GM10266 (cell line): ENCODE measurements around the gene MAGI3.
"Not testable (repeated sequence)": the region's sequence is repeated elsewhere in the genome, so short reads cannot be mapped to it uniquely, and the experiment has no call there.

Source experiments
- DNase-seq: peaks from one replicate; pipeline ENCODE4 v3.0.0; 2012; ENCODE audit errors: extremely low spot score
- CTCF ChIP-seq: IDR thresholded peaks from 2 replicates; pipeline ENCODE4 v1.5.1; 2012; ENCODE audit warnings: mild to moderate bottlenecking, low read depth; ENCODE audit not compliant: control insufficient read depth, insufficient read depth; ENCODE audit errors: missing control alignments

The MAGI3 gene

GRCh38 chr1:113552244-113552643, 161.9 kb downstream of the MAGI3 start:
- no peak for TF ChIP-seq CTCF

GRCh38 chr1:113557187-113557586, 166.9 kb downstream of the MAGI3 start:
- DNase-seq = no peak
- no peak for TF ChIP-seq CTCF

More at GRCh38 chr1:113552244-113552643, 161.9 kb downstream of the MAGI3 start:
- no peak for DNase-seq

GRCh38 chr1:113565621-113566020, 175.3 kb downstream of the MAGI3 start:
- TF ChIP-seq CTCF = no peak

GRCh38 chr1:113567427-113567826, 177.1 kb downstream of the MAGI3 start:
- TF ChIP-seq CTCF = no peak
- DNase-seq = no peak

More at GRCh38 chr1:113565621-113566020, 175.3 kb downstream of the MAGI3 start:
- DNase-seq = no peak

- DNase-seq = not testable (repeated sequence)
Observed at GRCh38 chr1:113575744-113576260, 185.5 kb downstream of the MAGI3 start.

- DNase-seq = no peak
- TF ChIP-seq CTCF = no peak
Observed at GRCh38 chr1:113576271-113576670, 186.0 kb downstream of the MAGI3 start.

- TF ChIP-seq CTCF = no peak
- no peak for DNase-seq
Observed at GRCh38 chr1:113579256-113580018, 189.1 kb downstream of the MAGI3 start.
